GM04504 (cell line): ENCODE results near the gene SHC1.

Experiments used
- DNase-seq: peaks from one replicate; pipeline ENCODE4 v3.0.0-alpha.2; 2012; ENCODE audit warnings: low read depth

Gene SHC1, protein sequence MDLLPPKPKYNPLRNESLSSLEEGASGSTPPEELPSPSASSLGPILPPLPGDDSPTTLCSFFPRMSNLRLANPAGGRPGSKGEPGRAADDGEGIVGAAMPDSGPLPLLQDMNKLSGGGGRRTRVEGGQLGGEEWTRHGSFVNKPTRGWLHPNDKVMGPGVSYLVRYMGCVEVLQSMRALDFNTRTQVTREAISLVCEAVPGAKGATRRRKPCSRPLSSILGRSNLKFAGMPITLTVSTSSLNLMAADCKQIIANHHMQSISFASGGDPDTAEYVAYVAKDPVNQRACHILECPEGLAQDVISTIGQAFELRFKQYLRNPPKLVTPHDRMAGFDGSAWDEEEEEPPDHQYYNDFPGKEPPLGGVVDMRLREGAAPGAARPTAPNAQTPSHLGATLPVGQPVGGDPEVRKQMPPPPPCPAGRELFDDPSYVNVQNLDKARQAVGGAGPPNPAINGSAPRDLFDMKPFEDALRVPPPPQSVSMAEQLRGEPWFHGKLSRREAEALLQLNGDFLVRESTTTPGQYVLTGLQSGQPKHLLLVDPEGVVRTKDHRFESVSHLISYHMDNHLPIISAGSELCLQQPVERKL

DNA sequence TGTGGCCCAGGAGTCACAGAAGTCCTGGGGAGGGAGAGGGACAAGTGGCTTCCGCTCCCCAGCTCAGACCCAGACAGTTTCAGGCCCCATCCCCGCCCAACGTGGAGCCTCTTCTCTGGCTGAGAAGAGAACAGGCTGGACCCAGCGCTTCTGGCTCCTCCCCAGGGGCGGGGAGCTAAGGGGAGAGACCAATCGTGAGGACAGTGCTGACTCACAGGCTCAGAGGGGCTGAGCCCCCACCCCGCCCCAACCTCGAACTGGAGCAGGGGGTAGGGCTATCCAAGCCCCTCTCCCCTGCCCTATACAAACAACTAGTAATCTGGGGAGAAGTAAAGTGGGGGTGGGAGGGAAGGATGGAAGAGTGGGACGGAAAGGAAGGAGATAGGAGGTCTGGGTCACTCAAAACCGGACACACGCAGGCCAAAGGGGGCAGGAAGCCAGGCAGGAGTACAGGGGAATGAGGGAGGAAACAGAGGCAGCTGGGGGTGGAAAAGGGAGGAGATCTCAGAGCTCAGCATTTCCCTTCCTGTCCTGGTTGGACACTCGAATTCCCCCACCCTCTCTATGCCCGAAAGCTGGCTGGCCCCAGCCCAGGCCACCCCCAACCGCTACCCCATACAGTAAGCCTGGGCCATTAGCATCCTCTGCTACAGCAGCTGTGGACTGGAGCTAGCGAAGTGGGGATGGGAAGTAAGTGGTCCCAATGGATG, at the start of gene SHC1:
Gene SHC1 (minus strand): TSS at position 117 of the 710 bp plus-strand sequence. CDS start 221 bp downstream, outside the sequence.
- DNase-seq, result peak; percentile 91

DNA sequence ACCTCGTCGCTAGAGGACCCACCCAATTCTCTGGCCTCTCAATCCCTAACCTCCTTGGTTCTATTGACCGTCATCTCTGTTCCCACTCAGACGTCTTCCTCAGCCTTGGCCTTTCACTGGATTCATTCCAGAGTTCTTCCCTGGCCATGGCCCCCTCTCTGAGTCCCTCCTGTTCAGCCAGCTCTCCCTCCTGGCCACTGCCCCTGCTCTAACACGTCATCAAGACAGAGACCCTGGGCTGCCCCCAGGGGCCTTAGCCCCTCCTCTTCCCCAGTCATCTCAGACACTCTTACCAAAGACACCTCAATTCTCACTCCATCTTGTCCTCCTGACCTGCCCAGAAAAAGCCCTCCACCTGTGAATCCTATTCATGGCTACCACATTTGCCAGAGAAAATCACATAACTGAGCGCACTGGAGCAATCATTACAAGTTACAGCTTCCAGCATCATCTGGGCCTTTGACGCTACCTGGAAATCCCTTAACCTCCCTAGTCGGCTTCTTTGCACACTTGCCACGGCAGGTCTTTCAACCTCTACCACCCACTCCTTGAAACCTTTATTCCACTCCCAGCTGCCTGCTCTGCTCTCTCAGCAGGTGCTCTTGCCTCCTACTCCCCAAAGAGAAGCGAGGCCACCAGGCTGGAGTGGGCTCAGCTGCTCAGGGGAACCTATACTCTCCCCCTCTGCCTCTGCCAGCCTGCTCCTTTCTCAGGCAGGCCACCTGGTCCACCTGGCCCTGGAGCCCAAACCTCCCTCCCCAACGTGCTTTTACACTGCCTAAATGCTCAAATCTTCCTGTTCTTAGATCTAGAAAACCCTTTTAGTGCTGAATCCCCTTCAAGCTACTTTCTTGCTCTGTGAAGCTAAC, 49.1 kb upstream of the SHC1 start:
- DNase-seq, result no peak

DNA sequence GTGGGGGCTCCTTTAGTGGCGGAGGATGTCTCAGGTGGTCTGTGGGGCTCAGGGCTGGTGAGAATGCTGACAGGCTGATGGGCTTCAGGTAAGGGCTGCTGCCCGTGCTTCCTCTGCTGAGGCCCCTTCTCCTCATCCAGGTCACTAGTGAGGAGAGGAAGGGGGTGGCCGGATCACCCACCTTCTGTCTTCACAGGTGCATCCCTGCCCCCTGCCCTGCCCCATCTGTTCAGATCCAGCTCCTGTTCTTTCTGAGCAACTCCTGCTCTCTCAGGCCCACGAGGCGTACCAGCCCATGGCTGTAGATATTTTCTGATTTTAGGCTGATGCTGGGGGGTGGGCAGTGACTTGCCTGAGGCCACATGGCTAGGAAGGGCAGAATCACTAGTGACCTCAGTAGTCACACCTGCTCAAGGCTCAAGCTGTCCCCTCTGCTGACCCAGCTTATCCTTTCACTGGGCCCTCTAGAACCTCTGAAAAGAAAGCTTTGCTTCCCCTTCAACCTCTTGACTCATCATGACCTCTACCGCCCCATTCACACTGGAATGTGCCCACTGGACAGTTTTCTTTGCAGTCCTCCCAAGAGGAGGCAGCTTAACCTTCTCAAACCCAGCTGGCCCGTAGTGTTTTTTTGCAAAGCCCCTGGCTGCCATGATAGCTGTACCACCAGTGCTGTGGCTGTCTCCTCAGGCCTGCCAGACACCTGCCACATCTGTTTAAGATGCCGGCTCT, 48.2 kb upstream of the SHC1 start:
- DNase-seq, result no peak

DNA sequence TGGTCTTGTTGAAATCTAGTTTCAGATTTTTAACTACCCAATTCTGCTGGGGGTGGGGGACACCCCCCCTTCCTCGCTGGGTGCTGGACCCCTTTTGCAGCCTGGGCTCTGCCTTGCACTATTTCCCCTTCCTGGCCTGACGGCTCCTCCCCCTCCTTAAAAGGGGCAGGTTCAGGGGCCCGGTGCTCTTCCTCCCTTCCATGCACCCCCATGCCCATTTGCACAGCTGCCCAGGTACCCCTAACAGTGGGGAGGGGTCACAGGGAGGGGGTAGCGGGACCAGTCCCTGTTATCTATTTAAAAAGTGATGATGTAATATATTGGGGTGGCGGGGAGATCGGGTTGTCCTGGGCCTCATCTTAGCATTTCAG, 47.4 kb upstream of the SHC1 start:
- no peak for DNase-seq

DNA sequence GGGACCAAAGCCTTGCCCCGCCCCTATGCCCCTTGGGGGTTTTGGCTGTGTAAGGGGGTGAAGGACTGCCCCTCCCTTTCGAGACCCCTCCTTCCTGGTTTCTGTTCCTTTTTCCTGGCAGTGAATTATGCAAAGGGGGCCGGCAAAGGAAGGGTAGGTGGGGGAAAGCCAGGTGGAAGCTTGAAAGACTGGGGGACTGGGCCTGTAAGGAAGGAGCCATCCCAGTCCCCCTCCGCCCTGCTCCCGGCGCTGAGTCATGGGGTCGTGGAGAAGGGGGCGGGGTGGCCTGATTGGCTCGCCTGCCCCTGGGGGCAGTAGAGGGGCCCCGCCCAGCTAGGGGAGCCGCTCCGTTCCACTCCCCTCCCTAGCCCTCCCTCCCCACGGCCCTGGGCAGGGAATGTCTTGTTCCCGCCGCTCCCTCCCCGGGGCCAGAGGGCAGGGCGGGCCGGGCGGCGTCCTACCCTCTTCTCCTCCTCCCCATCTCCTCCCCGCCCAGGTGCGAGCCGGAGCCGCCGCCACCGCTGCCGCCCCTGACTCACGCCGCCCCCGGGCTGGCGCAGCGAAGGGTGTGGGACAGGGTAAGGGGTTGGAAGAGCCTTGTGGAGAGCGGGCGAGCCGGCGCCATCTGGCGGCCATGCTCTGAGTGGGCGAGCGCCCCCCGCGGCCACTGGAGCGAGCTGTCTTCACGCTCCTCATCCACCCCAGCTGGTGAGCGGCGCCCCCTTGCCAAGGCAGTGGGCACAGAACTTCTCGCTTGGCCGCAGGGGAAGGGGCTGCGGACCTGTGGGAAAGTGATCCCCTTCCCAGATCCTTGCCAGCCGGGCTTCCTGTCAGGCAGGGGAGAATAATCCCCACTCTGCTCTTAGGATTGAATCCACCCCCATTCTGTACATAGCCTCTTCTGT, 46.7 kb upstream of the SHC1 start:
- no peak for DNase-seq

DNA sequence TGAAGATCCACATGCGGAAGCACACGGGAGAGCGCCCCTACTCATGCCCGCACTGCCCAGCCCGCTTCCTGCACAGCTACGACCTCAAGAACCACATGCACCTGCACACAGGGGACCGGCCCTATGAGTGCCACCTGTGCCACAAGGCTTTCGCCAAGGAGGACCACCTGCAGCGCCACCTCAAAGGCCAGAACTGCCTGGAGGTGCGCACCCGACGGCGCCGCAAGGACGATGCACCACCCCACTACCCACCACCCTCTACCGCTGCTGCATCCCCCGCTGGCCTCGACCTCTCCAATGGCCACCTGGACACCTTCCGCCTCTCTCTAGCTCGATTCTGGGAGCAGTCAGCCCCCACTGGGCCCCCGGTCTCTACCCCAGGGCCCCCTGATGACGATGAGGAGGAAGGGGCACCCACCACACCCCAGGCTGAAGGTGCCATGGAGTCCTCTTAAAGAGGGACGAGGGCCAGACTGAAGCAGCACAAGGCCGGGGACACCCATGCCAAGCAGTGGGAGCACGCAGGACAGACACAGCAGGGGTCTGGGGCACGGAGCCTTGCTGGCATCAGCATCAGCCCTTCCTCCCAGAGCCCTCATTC, 45.8 kb upstream of the SHC1 start:
- no peak for DNase-seq

DNA sequence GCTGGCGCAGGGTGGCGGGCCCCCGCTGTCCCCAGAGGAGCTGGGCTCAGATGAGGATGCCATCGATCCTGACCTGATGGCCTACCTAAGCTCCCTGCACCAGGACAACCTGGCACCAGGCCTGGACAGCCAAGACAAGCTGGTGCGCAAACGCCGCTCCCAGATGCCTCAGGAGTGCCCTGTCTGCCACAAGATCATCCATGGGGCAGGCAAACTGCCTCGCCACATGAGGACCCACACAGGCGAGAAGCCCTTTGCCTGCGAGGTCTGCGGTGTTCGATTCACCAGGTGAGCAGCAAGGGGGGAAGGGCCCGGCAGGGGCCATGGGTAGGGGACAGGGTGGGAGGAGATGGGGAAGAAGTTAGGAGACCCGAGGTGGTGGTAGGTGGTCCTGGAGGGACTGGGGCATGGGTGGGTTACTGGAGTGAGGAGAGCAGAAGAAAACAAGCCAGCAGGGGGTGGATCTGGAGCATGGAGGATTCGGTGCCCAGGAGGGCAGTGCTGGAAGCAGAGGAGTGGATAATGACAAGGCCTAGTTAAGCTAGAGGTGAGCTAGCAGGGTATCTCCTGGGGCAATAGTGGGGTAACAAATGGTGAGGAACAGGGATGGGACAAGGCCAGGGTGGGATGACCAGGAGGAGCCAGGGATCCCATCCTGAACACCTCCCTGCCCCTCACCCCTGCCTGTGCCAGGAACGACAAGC, 45.1 kb upstream of the SHC1 start:
- no peak for DNase-seq

DNA sequence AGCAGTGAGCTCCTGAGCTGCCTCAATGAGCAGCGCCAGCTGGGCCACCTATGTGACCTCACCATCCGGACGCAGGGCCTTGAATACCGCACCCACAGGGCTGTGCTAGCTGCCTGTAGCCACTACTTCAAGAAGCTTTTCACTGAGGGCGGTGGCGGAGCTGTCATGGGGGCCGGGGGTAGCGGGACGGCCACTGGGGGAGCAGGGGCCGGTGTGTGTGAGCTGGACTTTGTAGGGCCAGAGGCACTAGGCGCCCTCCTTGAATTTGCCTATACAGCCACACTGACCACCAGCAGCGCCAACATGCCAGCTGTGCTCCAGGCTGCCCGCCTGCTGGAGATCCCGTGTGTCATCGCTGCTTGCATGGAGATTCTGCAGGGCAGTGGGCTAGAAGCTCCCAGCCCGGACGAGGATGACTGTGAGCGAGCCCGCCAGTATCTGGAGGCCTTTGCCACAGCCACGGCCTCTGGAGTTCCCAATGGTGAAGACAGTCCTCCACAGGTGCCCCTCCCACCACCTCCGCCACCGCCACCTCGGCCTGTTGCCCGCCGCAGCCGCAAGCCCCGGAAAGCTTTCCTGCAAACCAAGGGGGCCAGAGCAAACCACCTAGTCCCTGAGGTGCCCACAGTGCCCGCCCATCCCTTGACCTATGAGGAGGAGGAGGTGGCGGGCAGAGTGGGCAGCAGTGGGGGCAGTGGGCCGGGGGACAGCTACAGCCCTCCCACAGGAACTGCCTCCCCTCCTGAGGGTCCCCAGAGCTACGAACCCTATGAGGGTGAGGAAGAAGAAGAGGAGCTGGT, 44.4 kb upstream of the SHC1 start:
- DNase-seq, result no peak

DNA sequence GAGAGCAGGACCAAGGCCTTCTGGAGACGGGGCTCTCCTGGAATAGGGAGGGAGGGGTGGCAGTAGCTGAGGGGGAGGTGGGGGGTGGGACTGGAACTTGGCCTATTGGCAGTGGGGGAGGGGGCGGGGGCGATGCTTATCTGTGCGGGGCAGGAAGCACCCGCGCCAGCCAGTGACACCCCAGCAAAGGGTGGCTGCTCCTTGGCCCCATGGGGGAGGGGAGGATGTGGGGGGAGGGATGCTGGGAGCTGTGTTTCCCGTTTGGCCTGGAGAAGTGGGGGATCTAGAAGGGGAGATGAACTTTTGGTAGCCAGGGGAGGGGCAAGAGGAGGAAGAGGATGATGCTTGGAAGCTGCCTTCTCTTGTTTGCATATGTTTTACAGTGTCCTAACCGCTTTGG, 43.1 kb upstream of the SHC1 start:
- no peak for DNase-seq

DNA sequence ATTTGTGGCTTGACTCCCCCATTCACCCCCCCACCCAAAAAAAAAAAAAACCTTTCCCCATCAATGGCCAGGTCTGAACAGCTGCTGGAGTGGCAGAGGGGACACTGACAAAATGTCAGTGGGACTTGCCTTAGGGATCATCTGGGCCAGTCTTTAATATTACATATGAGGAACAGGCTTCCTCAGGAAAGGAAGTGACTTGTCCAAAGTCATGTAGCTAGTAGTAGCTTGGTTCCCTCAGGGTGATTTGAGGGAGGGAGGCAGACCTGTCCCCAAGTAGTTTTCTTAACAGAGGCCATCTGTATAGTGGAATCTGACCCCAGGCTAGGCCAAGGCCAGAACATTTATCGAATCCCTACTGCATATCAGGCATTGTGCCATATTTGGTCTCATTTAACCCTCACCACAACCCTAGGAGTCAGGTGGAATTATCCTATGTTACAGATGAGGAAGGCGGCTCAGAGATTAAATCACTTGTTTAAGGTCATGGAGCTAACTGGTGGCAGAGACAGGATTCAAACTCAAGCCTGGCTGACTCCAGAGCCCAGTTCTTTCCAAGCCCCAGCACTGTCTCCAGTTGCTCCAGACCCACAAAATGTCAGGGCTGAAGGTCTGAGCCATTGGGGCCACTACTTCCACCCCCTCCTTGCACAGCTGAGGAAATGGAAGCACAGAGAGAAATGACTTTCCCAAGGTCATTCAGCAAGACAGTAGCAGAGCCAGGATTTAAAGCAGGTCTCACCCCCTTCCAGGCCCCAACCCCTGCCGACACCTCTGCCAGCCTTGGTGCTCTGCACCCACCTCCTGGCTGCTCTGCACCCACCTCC, 42.4 kb upstream of the SHC1 start:
- no peak for DNase-seq

DNA sequence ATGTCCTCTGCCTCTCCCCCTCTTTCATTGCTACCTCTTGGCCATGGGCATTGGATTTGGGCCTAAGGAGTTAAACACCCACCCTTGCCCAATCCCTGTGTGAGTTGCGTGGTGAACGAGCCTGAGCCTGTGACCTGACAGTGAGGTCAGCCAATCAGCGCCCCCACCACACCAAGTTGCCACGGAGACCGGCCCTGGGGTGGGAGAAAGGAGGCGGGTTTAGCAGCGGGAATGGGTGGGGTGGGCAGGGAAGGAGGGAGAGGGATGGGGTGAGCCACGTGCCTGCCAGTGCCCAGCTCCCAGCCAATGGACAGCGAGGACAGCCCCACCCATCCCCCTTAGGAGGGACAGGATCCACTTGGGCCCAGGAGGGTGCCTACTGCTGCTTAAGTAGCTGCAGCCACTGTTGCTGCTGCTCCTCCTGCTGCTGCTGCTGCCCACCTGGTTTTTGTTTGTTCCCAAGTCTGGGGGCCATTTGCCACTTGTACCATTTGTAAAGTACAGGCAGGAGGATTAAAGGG, 41.5 kb upstream of the SHC1 start:
- no peak for DNase-seq

DNA sequence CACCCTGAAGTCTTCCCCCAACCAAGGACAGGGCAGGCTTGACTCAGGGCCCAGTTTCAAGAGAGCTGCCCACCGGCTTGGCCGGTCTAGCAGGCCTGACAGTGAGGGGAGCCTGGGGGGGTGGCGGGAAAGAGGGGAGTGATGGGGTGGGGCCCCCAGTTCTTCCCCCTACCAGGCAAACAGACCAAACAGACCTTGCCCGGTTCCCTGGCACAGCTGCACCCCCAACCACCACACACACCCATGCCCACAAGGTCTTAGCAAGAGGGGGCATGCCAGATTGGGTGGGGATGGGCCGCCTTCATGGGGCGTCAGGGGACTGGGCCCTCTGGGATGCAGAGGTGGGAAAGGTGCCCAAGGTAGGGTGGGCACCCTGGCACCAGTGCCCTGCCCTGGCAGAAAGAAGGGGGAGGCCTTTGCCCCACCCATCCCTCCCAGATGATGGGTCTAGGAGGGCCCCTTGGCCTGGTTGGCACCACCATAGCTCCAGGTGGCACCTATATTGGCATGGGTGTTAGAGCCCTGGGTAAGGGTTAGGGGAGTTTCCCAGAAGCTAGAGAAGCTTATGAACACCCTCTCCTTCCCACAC, 41.0 kb upstream of the SHC1 start:
- no peak for DNase-seq

DNA sequence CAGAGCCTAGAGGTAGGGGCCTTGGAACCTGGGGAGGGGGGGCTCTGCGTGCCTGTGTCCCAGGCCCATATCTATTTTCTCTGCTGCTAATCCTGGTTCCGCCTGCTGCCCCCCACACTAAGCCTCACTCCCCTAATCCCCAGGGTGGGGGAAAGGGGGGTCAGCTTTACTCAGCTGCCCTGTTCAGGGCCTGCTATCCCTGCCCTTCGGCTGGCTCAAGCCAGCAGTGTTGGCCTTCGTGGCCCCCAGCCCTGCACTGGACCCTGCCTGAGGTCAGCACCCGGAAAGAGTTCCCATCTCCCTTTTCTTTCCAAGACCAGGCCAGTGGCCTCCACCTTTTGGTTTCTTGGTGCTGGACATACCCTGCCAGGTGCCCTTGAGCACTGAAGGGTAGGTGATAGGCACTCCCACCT, 40.5 kb upstream of the SHC1 start:
- DNase-seq, result no peak

DNA sequence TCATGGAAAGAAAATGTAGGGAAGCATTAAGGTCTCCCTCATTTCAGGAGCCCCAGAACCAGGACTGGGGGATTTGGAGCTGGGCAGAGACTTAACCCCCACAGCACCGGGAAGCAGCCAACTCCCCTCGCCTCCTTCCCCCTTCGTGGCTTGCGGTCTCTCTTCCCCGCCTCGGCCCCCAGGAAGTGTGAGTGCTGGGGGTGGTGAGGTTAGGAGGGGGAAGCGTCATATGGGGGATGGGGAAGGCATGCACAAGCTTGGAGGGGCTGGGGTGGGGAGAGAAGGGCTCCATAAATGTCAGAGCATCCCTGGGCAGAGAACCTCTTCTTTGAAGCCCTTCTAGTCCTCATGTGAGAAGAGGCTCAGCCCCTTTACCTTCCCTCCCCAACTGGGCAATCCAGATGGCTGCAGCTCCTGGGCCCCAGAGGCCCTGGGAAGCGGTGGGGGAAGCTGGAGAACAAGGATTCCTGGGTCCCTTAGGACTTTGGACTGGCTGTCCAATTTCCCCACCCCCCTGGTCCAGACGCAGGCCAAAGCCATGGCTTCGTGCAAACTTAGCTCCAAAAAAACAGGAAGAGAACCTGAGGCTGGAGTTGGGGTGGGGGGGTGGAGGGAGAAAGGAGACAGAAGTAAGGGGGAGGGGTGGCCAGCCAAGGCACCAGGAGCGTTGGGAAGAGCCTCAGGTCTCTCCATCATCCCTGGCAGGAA, 39.8 kb upstream of the SHC1 start:
- DNase-seq, result no peak

DNA sequence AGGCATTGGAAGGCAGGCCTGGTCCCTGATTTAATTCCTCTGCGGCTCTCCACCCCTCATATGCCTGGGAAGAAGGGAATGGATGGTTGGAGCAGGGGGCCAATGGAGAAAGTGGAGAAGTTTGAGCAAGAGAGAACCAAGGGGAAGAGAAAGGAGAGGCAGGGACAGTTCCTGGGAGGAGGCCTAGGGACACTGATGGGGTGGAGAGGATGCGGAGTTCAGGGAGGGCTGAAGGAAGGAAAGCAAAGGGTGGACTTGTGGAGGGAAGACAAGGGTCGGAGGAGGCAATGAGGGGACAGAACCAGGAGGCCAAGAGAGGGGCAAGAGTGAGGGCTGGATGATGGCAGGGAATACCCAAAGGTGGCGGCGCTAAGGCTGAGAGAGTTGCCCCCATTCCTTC, 39.2 kb upstream of the SHC1 start:
- no peak for DNase-seq

DNA sequence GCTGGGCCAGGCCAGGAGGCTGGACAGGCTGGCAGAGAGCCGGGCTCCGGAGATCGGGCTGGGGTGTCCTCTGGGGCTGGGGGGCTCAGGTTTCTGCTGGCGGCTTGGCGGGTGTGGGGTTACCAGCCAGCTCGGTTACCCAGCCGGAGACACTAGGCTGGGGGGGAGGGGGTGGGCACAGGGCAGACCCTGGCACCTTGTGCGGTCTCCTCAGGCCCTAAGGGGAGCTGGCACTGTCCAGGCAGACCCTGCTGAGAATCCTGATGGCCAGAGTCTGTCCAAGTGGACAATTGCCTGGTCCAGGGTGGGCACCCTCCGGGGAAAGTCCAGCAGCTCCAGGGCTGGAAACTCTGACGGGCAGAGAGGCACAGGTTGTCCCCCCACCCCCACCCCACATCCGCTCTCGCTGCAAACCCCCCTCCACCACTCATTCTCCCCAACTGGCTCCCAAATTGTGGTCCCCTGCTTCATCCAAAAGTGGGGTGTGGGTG, 38.7 kb upstream of the SHC1 start:
- no peak for DNase-seq
